Measurements from ENCODE around the gene MUC3A.

The MUC3A gene

GRCh38 chr7:100949933-100950443 is 654 bp downstream of the MUC3A start:
- DNase-seq: no peak

- no peak for DNase-seq
Measured at GRCh38 chr7:100951172-100951571, 1.8 kb downstream of the MUC3A start.

- DNase-seq: peak; percentile 66
Measured at GRCh38 chr7:100951888-100952560, 2.7 kb downstream of the MUC3A start.

GRCh38 chr7:100952641-100953040 is 3.3 kb downstream of the MUC3A start:
- no peak for DNase-seq

GRCh38 chr7:100957832-100958421 is 8.6 kb downstream of the MUC3A start:
- no peak for DNase-seq

GRCh38 chr7:100959894-100960293 is 10.6 kb downstream of the MUC3A start:
- DNase-seq: no peak

- no peak for DNase-seq
Measured at GRCh38 chr7:100962537-100962936, 13.2 kb downstream of the MUC3A start.

GRCh38 chr7:100963386-100963785 is 14.1 kb downstream of the MUC3A start:
- no peak for DNase-seq

- DNase-seq: no peak
Measured at GRCh38 chr7:100963874-100964273, 14.5 kb downstream of the MUC3A start.

GRCh38 chr7:100964630-100965029 is 15.3 kb downstream of the MUC3A start:
- DNase-seq: no peak

GRCh38 chr7:100965045-100965722 is 15.8 kb downstream of the MUC3A start:
- no peak for DNase-seq

GRCh38 chr7:100965723-100966541 is 16.6 kb downstream of the MUC3A start:
- peak; percentile 97 for DNase-seq

- peak; percentile 60 for DNase-seq
Measured at GRCh38 chr7:100966542-100967291, 17.4 kb downstream of the MUC3A start.

GRCh38 chr7:100967292-100967863 is 18.0 kb downstream of the MUC3A start:
- peak; percentile 58 for DNase-seq

GRCh38 chr7:100968031-100968430 is 18.7 kb downstream of the MUC3A start:
- DNase-seq: no peak

GRCh38 chr7:100968650-100969049 is 19.3 kb downstream of the MUC3A start:
- no peak for DNase-seq

- no peak for DNase-seq
Measured at GRCh38 chr7:100969066-100969615, 19.8 kb downstream of the MUC3A start, which contains the start of gene MUC12. MUC12 (plus strand) TSS chr7:100969565; CDS start chr7:100969623, 58 bp downstream.

- no peak for DNase-seq
Measured at GRCh38 chr7:100971111-100972001, 22.0 kb downstream of the MUC3A start.

GRCh38 chr7:100972002-100972347 is 22.6 kb downstream of the MUC3A start:
- no peak for DNase-seq

- DNase-seq: no peak
Measured at GRCh38 chr7:100974021-100974420, 24.7 kb downstream of the MUC3A start.

Data from activated CD8-positive, alpha-beta memory T cell treated with anti-CD3 and anti-CD28 coated beads, Interleukin-2, amount 50 U/mL, for 48 hours (primary cell).